AG04450 (cell line): ENCODE measurements around the gene GFPT1. TPM values are rescaled to one million over a fixed set of nuclear protein-coding genes. Genes with fewer than 3 reads are reported as not detected.
"Not testable (repeated sequence)": the region's sequence is repeated elsewhere in the genome, so short reads cannot be mapped to it uniquely, and the experiment has no call there.

ENCODE experiments used
- CTCF ChIA-PET: fragments of 300-600, 350-600 bp; formaldehyde crosslinking; extraction: SDS; loops from one replicate; lab custom pipeline; 2022; ENCODE audit warnings: antibody characterized with exemption, inconsistent platforms; lab: Charles Lee
- POLR2A ChIA-PET: fragments of 350-600 bp; formaldehyde crosslinking; extraction: SDS; loops from one replicate; lab custom pipeline; 2021; ENCODE audit warnings: antibody characterized with exemption, inconsistent platforms; lab: Yijun Ruan, JAX
- DNase-seq: peaks from one replicate; pipeline ENCODE4 v3.0.0-alpha.2; 2011; ENCODE audit warnings: low read depth, low spot score
- H3K27ac ChIP-seq: one replicate; pipeline ENCODE4 v1.5.1; 2012; ENCODE audit warnings: low read depth, low read length, control low read depth
- H3K27me3 ChIP-seq: one replicate; pipeline ENCODE4 v1.6.0; 2012; ENCODE audit warnings: low read length; ENCODE audit not compliant: control insufficient read depth, insufficient read depth
- H3K4me3 ChIP-seq: 2 replicates; pipeline ENCODE4 v1.5.1; 2011; ENCODE audit warnings: mild to moderate bottlenecking, low read depth, low read length, control low read depth
- H3K9me3 ChIP-seq: 2 replicates; pipeline ENCODE4 v1.5.1; 2012; ENCODE audit warnings: low read length; ENCODE audit not compliant: control insufficient read depth, insufficient read depth
- polyA plus RNA-seq: library from polyadenylated mRNA; depleted of rRNA; stranded (reverse); fragments of >200 nt; gene quantifications from 2 replicates; pipeline ENCODE4 v1.2.3, GENCODE V29; 2011
- TF ChIP-seq, protein P1 (sequence below): IDR thresholded peaks from 2 replicates; pipeline ENCODE4 v1.5.1; 2011; ENCODE audit warnings: low read depth, low read length, control low read depth, inconsistent platforms

Gene GFPT1
- polyA plus RNA-seq, 1 experiment = 47.4 TPM

DNA sequence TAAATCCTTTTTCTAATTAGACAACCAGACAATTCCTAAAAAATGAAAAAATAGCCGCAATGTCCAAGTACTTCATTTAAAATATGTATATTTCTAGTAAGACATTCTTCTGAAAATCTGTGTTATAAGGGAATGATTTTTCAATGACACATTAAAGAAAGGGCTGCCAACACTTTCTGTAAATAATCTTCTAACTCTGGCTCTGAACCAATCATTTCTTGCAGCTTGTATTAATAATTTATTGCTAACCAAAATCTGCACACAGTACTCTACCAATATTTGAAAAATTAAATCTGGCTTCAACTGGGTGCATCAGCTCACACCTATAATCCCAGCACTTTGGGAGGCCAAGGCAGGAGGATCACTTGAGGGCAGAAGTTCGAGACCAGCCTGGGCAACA, 42.0 kb upstream of the GFPT1 start:
- TF ChIP-seq, protein P1, sequence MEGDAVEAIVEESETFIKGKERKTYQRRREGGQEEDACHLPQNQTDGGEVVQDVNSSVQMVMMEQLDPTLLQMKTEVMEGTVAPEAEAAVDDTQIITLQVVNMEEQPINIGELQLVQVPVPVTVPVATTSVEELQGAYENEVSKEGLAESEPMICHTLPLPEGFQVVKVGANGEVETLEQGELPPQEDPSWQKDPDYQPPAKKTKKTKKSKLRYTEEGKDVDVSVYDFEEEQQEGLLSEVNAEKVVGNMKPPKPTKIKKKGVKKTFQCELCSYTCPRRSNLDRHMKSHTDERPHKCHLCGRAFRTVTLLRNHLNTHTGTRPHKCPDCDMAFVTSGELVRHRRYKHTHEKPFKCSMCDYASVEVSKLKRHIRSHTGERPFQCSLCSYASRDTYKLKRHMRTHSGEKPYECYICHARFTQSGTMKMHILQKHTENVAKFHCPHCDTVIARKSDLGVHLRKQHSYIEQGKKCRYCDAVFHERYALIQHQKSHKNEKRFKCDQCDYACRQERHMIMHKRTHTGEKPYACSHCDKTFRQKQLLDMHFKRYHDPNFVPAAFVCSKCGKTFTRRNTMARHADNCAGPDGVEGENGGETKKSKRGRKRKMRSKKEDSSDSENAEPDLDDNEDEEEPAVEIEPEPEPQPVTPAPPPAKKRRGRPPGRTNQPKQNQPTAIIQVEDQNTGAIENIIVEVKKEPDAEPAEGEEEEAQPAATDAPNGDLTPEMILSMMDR = no peak
- Histone ChIP-seq H3K4me3 (no peak overlapping the region), H3K9me3 (no peaks in the 10 kb centered on the region), H3K27ac (no peak overlapping the region), H3K27me3 (no peaks in the 10 kb centered on the region)
- ChIA-PET POLR2A (interaction anchor here (1.4 kb wide), 1 partner anchor 52 kb away, joined by 6 read pairs; no protein-coding TSS in a partner anchor), CTCF (interaction anchor here (1.3 kb wide), 1 partner anchor 8 kb away, joined by 4 read pairs; the partner anchor contains the start of gene NFU1)
- no peak for DNase-seq

DNA sequence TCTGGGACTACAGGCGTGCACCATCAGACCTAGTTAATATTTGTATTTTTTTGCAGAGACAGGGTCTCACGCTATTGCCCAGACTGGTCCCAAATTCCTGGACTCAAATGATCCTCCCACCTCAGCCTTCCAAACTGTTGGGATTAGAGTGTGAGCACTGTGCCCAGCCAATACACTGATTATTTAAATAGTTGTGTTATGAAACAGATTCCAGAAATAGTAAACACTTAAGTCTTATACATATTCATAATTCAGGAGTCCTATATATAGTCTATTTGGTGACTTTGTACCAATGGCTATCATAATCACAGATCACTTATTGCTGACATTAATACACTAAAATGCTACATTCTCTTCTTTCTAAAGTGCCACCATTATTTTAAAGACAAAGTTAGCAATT, 37.4 kb upstream of the GFPT1 start:
- TF ChIP-seq, protein P1 = no peak
- POLR2A ChIA-PET = no interaction called here
- Histone ChIP-seq H3K27ac (no peak overlapping the region), H3K4me3 (no peak overlapping the region), H3K9me3 (no peaks in the 10 kb centered on the region), H3K27me3 (no peaks in the 10 kb centered on the region)
- CTCF ChIA-PET = no interaction called here
- no peak for DNase-seq

DNA sequence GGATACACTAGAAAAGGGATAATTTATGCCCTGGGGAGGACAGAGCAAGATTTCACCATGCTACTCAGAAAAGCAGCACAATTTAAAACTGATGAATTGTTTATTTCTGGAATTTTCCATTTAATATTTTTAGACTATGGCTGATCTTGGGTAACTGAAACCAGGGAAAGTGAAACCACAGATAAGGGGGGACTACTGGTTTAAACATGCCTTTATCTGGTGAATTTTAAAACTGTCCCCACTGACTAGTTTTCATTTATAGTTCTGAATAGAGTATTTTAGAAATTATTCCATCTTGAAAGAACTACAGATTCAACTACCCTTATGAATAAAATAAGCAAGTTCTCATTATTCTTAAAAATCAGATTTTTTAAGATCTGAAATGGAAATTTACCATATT, 35.2 kb upstream of the GFPT1 start:
- Histone ChIP-seq H3K4me3 (no peak overlapping the region), H3K9me3 (no peaks in the 10 kb centered on the region), H3K27me3 (no peaks in the 10 kb centered on the region), H3K27ac (no peak overlapping the region)
- POLR2A ChIA-PET = interaction anchor here (0.6 kb wide), 1 partner anchor 100 kb away, joined by 3 read pairs; no protein-coding TSS in a partner anchor
- no peak for DNase-seq
- CTCF ChIA-PET = interaction anchor here (1.2 kb wide), 1 partner anchor 32 kb away, joined by 3 read pairs; no protein-coding TSS in a partner anchor
- TF ChIP-seq, protein P1 = no peak

DNA sequence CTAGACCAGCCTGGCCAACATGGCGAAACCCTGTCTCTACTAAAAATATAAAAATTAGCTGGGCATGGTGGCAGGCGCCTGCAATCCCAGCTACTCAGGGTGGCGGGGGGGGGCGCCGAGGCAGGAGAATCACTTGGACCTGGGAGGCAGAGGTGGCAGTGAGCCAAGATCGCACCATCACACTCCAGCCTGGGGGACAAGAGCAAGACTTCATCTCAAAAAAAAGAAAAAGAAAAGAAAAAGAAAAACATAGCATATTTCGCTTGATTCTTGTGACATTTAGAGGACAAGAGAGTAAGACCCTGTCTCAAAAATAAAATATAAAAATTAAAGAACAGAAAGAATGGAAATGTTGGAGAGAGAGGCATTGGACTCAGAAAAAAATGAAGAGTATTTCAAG, 32.1 kb upstream of the GFPT1 start:
- H3K27ac ChIP-seq, H3K9me3 ChIP-seq, DNase-seq, H3K4me3 ChIP-seq, CTCF ChIA-PET, H3K27me3 ChIP-seq, POLR2A ChIA-PET: not testable (repeated sequence)

DNA sequence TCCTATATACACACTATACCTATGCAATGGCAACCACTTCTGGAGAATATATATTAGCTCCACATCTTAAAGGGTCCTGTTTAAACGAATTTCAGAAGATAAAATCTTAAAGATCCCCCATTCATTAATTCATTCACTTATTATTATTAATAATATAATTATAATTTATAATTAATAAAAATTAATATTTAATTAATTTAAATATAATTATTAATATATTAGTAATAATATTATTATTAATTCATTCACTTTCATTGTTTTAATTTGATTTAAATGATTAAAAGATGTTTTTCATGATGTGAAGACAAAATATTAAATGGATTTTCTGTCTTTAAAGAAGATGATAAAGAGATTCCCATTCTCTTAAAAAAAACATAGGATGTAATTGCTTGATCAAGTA, 29.1 kb upstream of the GFPT1 start:
- DNase-seq = no peak
- TF ChIP-seq, protein P1 = no peak
- Histone ChIP-seq H3K4me3 (no peak overlapping the region), H3K9me3 (no peaks in the 10 kb centered on the region), H3K27ac (no peak overlapping the region), H3K27me3 (no peaks in the 10 kb centered on the region)
- POLR2A ChIA-PET = no interaction called here
- CTCF ChIA-PET = interaction anchor here (0.6 to 0.8 kb wide), 2 partner anchors 156 to 501 kb away, joined by 3 to 5 read pairs; no protein-coding TSS in a partner anchor
